HG03342 (cell line): Measurements from ENCODE around the gene CALD1.

Experiments
- ATAC-seq: cut with Tn5 transposase; IDR thresholded peaks from one replicate; pipeline ENCODE4 v1.9.1; 2021; ENCODE audit warnings: mild to moderate bottlenecking, moderate library complexity; ENCODE audit not compliant: unreplicated experiment

The CALD1 gene

DNA sequence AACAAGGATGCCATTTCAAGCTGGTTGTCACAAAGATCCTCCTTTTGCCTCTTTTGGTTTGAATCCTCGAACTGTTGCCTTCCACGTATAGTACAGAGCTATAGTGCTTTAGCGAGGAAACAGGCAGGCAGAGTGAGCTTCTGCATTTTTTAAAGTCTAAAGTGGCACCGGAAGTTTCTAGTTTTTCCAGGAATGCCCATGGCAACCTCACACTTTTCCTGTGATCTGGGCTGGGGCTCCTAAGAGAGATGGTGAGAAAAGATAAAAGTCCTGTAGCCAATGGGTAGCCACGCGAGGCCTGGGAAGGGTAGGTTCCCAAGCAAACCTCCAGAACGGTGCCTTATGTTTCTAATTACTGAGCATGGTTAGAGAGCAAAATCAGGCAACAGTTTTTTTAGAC is 76.7 kb downstream of the CALD1 start:
- ATAC-seq, result no peak

DNA sequence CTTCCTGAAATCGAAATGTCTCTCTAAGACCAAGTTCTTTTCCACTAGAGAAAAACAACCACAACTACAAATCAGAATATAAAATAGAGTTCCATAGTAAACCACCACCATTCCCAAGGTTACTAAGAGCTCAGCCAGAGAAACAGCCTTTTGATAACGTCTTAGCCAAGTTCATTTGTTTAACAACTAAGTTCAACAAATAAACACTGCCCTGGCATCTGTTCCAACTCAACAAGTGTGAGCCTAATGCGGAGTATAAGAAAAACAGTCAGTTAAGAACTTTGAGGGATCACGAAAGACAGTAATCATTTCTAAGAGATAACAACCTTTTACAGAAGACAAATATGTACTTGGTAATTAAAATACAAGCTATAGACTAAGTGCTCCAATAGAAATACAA is 77.3 kb downstream of the CALD1 start:
- no peak for ATAC-seq

DNA sequence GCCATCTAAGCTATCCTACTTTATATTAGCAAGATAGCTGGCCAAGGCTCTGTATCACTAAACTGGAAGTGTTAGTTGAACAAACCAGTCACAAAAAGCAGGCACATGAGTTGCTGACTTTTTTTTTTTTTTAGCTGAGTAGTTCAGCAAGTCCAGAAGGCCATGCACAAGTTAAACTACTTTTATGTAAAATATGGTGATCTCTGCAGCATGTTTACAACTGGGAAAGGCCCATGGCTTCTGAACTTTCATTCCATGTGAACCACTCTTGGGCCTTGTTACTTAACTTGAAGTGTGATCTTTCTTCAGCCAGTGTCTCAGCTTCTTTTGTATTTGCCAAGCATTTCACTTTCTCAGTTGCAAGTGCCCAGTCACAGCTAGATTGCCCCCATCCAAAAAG is 78.5 kb downstream of the CALD1 start:
- ATAC-seq, result no peak

DNA sequence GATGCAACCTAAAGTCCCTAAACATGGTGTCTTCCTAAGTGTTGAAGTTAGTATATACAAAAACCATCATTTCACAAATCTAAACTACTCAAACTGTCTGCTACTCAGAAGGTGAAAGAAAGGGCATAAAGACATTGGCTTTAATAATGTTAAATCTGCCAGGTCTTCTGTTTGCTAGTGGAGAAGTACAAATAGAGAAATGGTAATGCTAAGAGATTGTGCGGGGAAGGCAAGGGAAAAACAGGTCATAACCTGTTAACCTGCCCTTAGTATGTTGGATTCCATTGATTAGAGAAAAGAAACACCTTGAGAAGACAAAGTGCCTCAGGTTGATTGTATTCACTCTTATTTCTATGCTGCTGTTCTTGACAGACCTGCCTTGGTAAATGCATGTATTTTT is 80.3 kb downstream of the CALD1 start:
- no peak for ATAC-seq

DNA sequence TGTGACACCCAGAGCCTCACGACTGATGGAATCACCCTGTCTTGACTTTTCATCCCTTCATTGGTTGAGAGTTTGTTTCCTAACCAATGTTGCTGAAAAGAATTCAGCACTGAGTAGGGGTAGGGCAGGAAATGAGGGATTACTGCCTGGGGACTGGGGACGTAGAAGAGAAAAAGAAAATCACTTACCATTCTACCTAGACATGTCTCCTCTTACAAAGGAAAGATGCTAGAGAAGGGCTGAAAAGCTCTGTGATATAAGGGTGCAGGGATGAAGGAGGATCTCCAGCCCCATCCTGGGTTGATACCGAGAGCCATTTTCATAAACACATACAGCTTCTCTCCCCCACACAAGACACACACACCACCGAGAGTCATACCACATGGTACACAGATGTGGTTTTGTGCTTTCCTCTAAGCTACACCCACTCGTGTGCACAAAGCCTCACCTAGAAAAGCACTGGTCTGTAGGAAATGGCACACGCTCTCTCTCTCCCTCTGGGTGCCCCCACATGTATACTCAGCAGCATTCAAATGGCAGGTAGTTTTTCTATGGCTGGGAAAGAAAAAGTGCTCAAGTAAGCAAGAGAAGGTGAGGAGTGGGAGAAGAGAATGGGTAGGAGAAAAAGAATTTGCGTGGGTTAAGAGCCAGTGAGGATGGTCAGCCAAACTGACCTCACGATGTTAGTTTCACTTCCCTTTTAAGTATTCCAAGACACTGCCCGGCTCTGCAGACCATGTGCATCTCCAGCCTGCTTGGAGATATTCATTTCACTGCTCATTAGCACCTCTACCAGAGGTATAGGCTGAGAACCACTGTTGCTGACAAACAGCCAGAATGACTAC is 85.8 kb downstream of the CALD1 start:
- ATAC-seq, result peak; percentile 57

DNA sequence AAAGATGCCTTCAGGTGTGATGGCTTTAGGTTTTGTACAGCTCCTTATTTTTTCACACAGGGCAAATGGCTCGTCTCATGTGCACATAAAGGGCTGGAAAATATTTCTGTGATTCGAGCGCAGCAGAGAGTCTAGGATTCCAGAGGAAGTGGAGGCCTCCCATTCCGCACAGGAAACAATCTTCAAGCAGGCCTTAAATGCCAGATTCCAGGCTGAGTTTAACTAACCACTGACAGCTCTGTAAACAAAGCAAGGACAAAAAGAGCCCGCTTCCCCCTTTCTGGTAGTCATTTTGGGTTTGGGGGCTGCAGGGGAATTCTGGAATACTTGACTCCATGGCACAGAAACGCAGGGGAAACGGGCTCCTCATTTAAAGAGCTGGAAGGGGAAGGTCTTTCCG is 87.2 kb downstream of the CALD1 start:
- no peak for ATAC-seq

DNA sequence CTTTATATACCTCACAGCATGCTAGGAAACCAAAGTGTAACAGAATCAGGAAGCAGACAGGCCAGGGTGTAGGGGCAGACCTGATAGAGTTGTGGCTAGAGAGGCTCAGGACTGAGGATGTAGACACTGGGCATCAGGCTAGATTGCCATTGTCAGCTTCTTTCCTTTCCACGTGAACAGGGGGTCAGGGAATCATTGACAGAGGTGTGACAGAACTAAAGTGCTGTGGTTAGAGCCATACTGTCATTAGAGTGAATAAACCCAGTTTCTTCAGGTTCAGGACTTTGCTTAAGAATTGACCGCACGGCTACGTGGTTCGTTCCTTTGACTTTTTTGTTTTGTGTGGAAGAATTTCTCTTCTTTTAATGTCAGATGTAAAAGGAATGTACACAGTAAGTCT is 90.7 kb downstream of the CALD1 start:
- no peak for ATAC-seq

DNA sequence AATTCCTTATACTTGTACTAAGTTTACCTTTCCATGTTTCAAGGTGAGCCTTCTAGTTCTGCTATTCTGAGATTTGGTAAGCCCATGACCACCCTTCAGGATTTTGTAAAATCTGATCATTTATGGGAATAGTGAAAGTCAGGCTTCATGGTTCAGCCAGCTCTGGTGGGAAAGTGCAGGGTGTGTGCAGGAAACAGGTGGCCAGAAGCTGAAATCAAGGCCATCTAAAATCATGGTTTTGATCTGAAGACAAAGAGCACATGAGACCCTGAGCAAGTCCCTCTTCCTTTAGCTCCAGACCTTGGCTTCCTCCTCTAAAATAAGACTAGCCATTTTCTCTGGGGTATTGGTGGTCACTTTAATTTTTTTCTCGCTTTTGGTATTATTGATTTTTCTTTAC is 91.3 kb downstream of the CALD1 start:
- no peak for ATAC-seq

DNA sequence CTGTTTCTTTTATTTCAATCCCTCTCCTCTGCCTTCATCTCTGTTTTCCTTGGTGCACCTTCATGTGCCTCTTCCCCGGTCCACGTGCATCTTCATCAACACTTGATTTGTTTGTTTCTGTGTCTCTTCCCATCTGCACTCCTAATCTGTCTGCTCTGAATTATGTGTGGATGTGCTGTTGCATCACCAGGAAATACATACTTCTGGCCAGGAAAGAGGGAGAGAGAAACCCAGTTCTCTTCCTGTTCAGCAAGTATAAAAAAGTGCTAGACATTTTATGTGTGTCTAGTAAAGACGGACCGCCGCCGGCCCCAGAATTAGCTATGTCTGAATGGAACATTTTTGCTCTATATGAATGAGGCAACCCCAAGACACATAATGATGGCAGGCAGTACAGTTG is 93.8 kb downstream of the CALD1 start:
- no peak for ATAC-seq

DNA sequence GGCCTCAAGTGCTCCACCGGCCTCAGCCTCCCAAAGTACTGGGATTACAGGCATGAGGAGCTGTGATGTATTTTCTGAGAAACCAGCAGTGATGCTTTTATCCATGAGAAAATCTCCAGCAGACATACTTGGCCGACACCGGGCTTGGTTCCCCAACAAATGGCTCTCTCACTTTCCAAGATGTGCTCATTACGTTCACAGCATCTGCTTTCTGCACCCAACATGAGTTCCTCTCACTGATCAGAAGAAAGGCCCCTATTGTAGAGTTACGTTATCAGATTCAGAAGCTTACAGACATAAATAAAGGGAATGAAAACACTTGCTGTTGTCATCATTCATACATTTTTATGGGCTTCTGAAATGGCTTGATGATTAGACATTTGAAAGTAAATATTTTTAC is 95.0 kb downstream of the CALD1 start:
- ATAC-seq, result no peak

DNA sequence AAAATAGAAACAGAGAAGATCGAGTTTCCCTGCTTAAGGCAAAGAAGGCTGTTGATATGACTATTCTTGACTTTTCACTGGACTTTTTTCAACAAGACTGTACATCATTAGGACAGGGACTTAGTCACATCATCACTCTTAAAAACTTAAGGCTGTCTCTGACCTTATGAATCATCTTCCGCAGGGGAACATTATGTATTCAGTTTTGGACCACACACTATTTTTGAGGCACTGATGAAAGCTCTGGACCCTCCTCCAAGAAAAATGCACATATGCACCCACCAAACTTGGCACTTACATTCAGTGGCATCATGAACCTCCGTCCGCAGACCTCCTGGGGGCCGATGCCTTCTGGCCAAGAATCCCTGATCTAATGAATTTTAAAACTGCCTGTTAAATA is 96.4 kb downstream of the CALD1 start:
- ATAC-seq, result no peak

DNA sequence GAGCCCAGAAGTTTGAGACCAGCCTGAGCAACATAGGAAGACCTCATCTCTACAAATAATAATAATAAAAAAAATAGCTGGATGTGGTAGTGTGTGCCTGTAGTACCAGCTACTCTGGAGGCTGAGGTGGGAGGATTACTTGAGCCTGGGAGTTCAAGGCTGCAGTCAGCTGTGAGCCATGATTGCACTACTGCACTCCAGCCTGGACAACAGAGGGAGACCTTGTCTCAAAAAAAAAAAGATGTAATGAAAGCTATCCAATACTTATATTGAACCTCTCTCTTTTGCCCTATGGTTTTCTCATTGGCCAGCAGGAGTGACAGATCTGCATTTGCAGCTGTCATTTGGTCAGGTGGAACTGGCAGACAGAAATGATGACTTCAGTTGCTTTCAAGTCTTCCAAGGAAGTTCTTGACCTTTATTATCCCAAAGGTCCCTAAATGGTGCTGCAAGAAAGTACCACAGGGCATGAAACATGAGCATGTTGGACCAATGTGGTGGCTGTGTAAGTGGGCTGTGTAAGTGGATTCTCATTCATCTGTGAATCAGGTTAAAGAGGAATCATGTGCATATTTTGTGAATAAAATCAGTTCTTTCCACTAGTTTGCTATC is 99.4 kb downstream of the CALD1 start:
- ATAC-seq, result no peak

DNA sequence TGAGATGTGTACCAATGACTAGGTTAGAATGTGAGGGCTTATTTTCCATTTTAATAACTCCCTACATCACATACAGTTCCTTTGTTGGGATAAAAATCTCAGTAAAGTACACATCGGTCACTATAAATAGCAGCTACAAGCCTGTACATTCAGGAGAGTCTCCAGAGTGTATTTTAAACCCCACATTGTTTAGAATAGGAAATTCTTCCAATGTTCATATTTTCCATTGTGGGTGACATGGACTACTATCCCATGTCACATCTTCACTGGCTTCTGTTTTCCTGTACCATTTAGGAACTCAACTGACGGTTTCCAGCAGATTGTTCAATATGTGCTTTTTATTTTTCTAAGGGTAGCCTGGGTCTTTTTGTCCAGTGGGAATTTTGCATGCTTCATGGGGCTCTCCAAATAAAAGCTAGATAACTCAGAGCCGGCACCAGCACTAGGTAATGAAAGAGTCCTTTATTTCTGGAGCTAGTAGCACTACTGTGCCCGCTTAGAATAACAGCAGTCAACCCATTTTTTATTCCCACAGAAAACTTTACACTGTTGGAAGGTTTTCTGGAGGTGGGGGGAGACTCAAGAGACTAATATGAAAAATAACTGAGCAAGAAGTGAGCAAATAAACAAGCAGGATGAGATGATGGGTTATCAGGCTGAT is 100.5 kb downstream of the CALD1 start:
- no peak for ATAC-seq

DNA sequence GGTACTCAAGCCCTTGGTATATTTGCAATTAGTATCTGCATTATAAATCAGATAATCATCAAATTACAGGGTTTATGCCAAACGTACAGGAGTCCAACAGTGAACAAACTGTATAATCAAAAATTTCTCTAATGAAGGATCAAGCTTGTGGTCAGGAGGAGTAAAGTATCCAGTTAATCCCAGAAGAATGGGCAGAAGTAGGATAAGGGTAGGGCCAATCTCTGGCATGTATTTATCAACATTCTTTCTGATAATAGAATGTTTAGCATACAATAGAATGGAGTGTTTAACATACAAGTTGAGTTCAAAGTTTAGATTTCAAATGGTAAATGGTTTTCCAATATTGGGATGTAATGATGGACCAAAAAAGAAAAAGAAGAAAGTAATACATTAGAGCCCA is 103.0 kb downstream of the CALD1 start:
- ATAC-seq, result no peak

DNA sequence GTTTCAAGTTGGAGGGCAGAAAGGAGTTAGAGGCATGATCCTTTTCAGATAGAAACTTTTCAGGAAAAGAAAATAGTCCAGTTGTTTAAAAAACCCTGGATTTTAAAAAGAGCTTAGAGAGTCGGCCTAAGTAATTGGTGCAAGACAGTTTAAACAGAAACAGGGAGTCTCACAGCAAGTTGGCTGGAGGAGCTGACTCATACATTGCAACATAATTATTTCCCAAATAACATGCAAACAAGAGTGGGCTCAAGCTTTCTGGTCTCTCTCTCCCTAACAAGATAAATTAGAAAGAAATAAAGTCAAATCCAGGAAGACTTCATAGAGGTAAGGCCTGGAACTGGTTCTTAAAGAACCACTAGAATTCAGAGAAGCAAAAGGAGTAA is 106.5 kb downstream of the CALD1 start:
- ATAC-seq, result no peak

DNA sequence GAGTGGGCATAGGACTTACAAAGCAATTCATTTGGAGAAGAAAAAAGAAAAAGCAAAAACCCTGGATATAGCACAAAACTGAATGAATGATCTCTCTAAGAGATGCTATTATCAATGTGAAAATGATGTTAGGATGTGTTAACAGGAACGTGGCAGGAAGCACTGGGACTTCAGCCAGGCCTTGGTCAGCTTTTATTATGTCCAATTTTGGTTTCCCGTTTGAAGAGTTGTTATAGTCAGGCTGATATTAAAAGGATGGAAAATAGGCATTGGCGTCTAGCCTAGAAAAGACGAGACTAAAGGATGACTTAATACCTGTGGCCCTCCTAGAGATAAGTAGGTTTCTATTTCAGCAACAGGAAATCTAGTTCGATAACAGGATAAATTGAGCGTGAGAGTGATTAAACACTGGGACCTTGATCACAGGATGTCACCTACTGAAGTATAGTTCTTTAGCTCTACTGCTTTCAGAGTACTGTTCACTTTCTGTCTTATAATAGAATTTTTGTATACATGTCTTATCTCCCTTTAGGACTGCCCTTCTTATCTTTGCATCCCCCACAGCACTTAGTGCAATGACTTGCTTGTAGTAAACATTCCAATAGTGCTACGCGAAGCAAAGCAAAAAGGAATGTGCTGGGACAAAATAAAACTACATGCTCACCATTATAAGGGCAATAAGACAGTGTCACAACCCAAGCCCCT is 107.1 kb downstream of the CALD1 start:
- ATAC-seq, result no peak

DNA sequence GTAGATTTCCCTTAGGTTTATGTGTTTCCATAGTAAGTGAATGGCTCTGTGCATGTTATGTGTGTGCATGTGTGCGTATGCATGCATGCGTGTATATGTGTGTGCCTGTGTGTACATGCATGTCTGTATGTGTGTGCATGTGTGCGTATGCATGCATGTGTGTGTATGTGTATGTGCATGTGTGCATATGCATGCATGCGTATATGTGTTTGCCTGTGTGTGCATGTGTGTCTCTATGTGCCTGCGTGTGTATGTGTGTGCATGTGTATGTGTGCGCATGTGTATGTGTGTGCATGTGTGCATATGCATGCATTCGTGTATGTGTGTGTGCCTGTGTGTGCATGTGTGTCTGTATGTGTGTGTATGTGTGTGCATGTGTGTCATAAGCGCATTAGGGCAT is 108.1 kb downstream of the CALD1 start:
- no peak for ATAC-seq

DNA sequence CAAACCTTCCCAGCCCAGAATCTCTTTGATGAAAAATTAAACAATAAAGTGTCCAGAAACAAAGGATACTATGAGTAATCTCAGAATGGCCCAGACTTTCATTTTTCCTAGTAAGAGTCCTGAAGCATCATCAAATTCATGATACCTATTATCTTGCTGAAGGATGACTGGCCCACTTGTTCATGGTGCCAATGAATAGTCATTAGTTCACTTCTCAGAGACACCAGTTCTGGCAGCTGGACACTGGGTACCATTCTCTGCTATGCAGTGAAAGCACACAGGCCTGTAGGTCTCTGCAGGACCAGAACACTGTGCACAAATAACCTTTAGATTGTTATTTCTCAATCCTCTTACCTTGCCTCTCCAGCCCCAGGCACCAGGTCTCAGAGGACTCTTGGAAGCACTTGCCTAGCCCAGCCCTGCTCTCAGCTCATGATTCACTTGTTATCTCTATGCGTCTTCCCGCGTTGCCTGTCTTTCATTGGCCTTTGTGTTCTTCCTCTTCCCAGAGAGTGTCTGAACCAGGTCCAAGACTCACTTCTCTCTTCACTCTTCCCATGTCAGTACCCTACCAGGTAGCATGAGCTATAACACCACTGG is 108.8 kb downstream of the CALD1 start:
- ATAC-seq, result no peak

DNA sequence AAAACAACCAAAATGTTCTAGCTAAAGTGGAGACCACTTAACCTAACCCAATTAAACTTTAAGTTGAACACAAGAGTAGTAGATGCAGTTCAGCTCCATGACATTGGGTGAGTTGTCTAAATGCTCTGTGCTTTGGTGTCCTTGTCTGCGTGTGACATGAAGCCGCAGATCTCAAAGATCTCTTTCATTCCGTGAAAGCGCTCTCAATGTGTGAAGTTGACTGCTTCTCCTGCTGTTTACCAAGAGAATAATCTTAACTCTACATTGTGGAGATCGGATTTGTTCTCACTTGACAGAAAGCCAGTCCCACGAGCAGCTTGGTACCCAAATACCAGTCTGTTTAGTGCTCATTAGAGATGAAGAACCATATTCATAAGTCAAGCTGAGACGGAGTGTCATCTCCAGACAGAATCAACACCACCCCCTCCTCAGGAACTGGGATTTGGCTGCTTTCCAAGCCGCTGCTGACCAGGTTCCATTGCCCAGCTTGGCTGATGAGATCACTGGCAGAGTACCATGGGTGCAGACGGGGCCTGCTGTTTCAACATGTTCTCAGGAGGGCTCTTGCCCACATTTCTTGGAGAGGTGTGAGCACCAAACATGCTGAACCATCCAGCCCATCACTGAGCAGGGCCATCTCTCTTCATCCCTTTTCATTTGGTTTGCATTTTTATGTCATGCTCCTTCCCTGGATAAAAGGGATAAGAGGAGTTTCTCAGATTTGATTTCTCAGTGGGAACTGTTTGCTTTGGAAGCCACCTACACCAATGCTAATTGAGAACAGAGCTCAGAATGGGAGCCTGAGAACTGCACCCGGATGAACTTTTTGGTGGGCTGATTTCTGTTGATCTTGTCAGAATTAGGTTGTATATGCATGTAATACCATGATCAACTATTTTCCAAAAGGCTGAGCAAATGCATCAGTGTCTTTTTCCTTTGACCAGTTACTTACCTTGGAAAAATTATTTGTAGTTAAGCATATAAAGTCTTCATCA is 111.1 kb downstream of the CALD1 start:
- no peak for ATAC-seq

DNA sequence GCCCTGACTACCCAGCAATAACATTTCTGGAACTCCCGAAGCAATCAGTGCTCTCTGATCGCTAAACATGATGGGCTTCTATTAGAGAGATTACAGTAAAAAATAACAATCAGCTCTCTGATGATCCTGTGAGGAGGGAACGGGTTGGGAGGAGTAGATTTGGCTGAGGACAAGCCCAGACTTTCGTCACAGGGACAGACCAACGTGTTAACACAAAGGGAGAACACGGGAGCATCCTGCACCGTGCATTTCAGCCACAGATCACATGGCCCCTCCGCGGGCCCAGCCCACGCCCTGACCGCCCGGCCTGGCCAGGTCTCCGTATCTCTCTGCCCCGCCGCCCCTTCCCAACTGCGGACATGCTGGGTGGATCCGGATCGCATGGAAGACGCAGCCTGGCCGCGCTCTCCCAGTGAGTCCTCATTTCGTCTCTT is 111.8 kb downstream of the CALD1 start:
- no peak for ATAC-seq
